Epithelial cell of proximal tubule (primary cell): ENCODE measurements around the gene SPRED1. TPM values are rescaled to one million over a fixed set of nuclear protein-coding genes. Genes with fewer than 3 reads are reported as not detected.

Source experiments
- DNase-seq: peaks from one replicate; pipeline ENCODE4 v3.0.0-alpha.2; 2011; ENCODE audit warnings: low read depth
- H3K4me3 ChIP-seq: 2 replicates; pipeline ENCODE4 v1.5.1; 2011; ENCODE audit warnings: low read depth, mild to moderate bottlenecking, low read length
- total RNA-seq: library from RNA; depleted of rRNA; stranded (reverse); fragments of >200 nt; gene quantifications from 2 replicates; pipeline ENCODE4 v1.2.3, GENCODE V29; 2015
- TF ChIP-seq, protein P1 (sequence below): conservative IDR thresholded peaks from 2 replicates; pipeline ENCODE4 v1.5.1; 2012; ENCODE audit warnings: low read depth, mild to moderate bottlenecking, low read length

Gene SPRED1
- total RNA-seq, 1 donor from 2014 or later = 12.3 TPM

DNA sequence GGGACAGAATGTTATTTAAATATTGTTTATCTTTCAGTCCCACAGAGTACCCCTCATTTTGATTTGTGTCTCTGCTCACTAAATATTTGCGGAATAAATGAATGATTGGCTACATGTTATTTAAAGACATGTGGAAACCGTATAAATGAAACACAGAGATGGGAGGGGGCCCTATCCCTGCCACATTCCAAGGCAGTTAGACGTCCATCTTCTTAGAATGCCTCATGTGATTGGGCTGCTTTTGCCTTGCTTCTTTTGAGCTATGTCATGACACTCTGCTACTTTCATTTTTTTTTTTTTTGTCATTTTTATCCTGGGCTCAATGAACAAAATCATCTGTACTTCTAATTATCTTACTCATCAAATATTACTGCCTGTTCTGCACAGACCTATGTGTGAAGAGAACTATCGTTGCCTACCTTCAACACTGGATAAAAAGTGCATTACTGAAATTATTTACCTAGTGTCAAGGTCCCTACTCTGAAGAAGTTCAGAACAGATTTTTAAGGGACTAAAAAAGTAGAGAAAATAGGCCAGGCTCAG is 117.4 kb downstream of the SPRED1 start:
- DNase-seq = no peak
- TF ChIP-seq, protein P1, sequence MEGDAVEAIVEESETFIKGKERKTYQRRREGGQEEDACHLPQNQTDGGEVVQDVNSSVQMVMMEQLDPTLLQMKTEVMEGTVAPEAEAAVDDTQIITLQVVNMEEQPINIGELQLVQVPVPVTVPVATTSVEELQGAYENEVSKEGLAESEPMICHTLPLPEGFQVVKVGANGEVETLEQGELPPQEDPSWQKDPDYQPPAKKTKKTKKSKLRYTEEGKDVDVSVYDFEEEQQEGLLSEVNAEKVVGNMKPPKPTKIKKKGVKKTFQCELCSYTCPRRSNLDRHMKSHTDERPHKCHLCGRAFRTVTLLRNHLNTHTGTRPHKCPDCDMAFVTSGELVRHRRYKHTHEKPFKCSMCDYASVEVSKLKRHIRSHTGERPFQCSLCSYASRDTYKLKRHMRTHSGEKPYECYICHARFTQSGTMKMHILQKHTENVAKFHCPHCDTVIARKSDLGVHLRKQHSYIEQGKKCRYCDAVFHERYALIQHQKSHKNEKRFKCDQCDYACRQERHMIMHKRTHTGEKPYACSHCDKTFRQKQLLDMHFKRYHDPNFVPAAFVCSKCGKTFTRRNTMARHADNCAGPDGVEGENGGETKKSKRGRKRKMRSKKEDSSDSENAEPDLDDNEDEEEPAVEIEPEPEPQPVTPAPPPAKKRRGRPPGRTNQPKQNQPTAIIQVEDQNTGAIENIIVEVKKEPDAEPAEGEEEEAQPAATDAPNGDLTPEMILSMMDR = no peak
- no peak overlapping the region for H3K4me3 ChIP-seq

DNA sequence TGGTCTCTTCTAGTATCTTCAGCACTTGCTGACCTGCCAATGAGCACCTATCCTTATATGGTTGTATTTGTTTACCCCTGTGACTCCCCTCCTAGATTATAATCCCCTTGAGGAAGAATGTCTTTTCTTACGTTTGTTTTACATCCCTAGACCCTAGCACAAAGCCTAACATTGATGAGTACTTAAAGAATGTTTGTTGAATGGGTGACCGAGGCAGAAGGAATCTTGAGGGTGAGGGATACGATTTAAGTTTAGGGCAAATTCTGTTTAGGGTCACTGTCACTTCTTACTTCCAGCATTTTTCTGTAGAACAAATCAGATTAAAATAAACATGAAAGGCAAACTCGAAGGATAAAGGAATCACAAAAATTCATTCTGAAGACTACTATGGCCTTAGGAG is 120.4 kb downstream of the SPRED1 start:
- no peak for DNase-seq
- H3K4me3 ChIP-seq = no peak overlapping the region
- TF ChIP-seq, protein P1 = no peak

DNA sequence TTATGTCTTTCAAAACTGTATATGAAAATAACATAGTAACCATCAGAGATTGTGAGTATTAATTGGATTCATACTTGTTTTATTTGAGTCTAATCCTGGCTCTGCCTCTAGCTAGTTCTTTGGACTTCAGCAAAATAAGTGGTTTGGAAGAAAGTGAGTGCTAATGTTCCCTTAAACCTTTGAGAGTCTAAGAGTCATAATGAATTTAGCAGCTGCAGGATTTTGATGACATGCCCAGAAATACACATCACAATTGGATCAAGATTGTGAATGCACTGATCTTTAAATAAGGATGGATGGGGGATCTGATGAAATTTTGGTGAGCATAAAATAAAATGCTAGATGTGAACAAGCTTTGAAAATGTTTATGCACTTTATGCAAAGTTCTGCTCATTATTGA is 121.4 kb downstream of the SPRED1 start:
- H3K4me3 ChIP-seq = no peak overlapping the region
- TF ChIP-seq, protein P1 = no peak
- DNase-seq = no peak

DNA sequence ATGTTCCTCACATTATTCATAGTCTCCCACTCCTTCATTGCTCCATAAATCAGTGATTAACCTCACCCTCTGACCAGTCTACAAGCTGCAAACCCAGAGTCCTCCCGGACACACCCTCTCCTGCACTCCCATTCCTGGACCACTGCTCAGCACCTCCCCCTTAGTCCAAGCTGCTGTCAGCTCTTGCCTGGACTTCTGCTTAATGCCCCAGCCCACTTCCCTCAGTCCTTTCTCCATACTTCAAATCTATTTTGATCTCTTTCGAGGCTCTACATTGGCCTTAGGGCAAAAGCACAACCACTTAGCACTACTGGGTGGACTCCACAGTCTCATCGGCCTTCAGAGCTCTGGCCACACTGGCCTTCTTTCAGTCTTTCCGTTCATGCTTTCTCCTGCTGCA is 121.9 kb downstream of the SPRED1 start:
- DNase-seq = no peak
- TF ChIP-seq, protein P1 = no peak
- no peak overlapping the region for H3K4me3 ChIP-seq

DNA sequence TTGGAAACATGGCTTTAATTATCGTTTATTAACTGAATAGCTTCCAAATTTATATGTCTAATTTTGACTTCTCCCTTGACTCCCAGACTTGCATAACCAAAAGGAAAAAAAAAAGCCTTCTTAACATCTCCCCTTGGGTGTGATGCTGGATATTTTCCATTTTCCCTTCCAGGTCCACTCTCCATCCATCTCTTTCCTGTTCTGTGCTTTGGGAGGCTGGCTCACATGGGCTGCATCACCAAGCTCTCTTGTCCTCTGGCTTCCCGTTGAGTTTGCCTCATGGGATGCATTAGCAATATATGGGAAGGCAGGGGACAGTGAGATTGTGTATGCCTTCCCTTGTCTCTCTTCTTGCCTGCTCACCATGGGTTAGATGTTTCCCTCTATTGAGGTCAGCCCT is 123.4 kb downstream of the SPRED1 start:
- TF ChIP-seq, protein P1 = no peak
- no peak for DNase-seq
- H3K4me3 ChIP-seq = no peak overlapping the region

DNA sequence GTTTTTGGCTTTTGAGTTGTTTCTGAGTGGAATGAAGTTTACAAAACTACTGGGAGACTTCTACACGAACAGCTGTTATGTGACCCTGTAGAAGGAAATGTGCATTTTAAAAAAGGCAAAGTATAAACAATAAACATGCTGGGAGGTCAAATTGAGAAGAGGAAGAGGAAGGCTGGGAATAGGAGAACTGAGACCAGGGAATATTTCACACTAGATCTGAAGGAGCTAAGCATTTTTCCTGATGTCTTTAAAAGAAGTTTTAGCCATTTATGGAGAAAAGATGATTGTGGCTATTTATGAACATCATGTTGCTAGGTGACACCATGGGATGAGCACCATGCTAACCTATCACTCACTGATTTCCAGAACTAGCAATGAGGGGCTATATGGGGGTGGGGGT is 125.0 kb downstream of the SPRED1 start:
- TF ChIP-seq, protein P1 = no peak
- no peak overlapping the region for H3K4me3 ChIP-seq
- DNase-seq = no peak

DNA sequence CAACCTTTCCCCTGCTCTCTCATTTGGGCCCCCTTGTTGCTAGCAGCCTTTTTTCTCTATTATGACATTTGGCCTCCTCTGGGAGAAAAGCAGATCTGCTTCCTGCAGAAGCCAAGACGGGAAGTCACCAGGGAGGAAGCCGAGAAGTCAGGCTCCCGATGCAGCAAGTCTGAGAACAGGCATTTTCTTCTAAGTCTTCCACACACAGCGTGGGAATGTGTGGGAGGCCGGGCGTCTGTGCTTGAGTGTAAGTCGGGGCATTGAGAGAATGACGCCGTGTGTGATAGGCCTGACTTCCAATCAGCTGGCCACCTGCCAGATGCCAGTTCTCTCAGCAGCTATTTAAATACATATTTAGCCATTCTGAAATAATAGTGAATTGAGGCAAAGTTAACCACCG is 125.5 kb downstream of the SPRED1 start:
- no peak overlapping the region for H3K4me3 ChIP-seq
- no peak for DNase-seq
- TF ChIP-seq, protein P1 = no peak
